ENCODE data around the gene TMPRSS3.

The TMPRSS3 gene

GRCh38 chr21:42331660-42332059 is 64.2 kb downstream of the TMPRSS3 start:
- H3K27me3 ChIP-seq (ENCODE audit: control insufficient read depth in 5 of 5, insufficient read depth in 4 of 5, low read length in 5 of 5), result peaks cover 2 to 18% (median 3%) of the 10 kb centered on the region in 5 donors
- H3K36me3 ChIP-seq (ENCODE audit: control insufficient read depth in 5 of 5, insufficient read depth in 5 of 5, low read length in 5 of 5), result no peaks in the 10 kb centered on the region
- H3K4me3 ChIP-seq (ENCODE audit: low read depth in 1 of 5, low read length in 5 of 5), result no peak overlapping the region
- no peaks in the 10 kb centered on the region for H3K4me1 ChIP-seq (ENCODE audit: control insufficient read depth in 5 of 5, insufficient read depth in 5 of 5, low read length in 5 of 5)
- peaks cover 0 to 12% (median 8%) of the 10 kb centered on the region in 5 donors for H3K9me3 ChIP-seq (ENCODE audit: control insufficient read depth in 5 of 5, low read length in 5 of 5)
- H3K9ac ChIP-seq (ENCODE audit: low read length in 5 of 5), result no peak overlapping the region
- H3K27ac ChIP-seq (ENCODE audit: low read depth, low read length), result no peak overlapping the region

DNA sequence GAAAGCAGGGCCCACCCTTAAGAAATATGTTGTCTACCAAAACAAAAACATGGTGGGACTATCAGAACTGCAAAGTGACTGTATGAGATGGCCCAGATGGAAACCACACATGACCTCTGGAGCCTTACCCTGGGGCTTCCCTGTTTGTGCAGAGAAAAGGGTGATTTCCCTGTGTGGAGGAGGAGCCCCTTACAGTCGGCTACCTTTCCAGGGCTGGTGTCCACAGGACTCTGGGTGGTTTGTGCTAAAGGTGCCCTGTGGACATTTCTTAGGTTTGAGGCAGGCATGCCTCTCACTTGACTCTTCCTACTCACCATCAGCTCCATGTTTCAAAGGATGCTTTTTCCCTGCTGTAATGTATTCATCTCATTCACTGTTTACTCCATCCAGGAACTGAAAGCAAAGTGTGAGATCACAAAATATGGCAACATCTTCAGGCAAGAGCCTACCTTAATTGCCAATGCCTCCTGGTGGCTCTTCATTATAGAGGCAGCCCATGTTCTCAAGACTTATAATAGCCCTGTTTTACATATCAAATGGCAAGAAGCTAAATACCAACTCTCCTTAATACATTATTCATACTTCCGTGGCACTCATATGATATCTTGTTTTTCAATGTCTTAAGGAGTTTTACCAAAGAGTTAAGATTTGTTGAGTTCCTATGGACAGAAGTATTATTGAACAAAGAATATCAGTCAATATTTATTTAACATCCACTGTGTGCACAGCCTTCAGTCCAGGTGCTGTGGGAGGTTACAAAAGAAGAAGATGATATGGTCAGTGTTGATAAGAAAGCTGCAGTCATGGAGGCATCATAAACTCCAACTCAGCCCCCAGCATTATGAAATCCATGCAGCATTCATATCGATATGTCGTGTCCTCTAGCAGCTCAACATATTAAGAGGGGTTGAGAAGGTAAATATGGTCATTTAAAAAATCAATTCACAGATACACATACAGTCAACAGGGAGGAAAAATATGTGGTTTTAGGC is 65.2 kb downstream of the TMPRSS3 start:
- H3K27me3 ChIP-seq (ENCODE audit: control insufficient read depth in 5 of 5, insufficient read depth in 4 of 5, low read length in 5 of 5), result peaks cover 0 to 13% (median 0%) of the 10 kb centered on the region in 5 donors
- H3K36me3 ChIP-seq (ENCODE audit: control insufficient read depth in 5 of 5, insufficient read depth in 5 of 5, low read length in 5 of 5), result no peaks in the 10 kb centered on the region
- no peak overlapping the region for H3K27ac ChIP-seq (ENCODE audit: low read depth, low read length)
- no peak overlapping the region for H3K9ac ChIP-seq (ENCODE audit: low read length in 5 of 5)
- H3K4me1 ChIP-seq (ENCODE audit: control insufficient read depth in 5 of 5, insufficient read depth in 5 of 5, low read length in 5 of 5), result no peaks in the 10 kb centered on the region
- H3K4me3 ChIP-seq (ENCODE audit: low read depth in 1 of 5, low read length in 5 of 5), result no peak overlapping the region
- peaks cover 0 to 12% (median 8%) of the 10 kb centered on the region in 5 donors for H3K9me3 ChIP-seq (ENCODE audit: control insufficient read depth in 5 of 5, low read length in 5 of 5)

GRCh38 chr21:42324896-42325295 is 71.0 kb downstream of the TMPRSS3 start:
- Histone ChIP-seq H3K27me3 (ENCODE audit: control insufficient read depth in 5 of 5, insufficient read depth in 4 of 5, low read length in 5 of 5) (peaks cover 0 to 15% (median 7%) of the 10 kb centered on the region in 5 donors), H3K27ac (ENCODE audit: low read depth, low read length) (no peak overlapping the region), H3K9ac (ENCODE audit: low read length in 5 of 5) (no peak overlapping the region), H3K4me1 (ENCODE audit: control insufficient read depth in 5 of 5, insufficient read depth in 5 of 5, low read length in 5 of 5) (peaks cover 0 to 1% (median 0%) of the 10 kb centered on the region in 5 donors), H3K9me3 (ENCODE audit: control insufficient read depth in 5 of 5, low read length in 5 of 5) (no peaks in the 10 kb centered on the region), H3K36me3 (ENCODE audit: control insufficient read depth in 5 of 5, insufficient read depth in 5 of 5, low read length in 5 of 5) (no peaks in the 10 kb centered on the region), H3K4me3 (ENCODE audit: low read depth in 1 of 5, low read length in 5 of 5) (no peak overlapping the region)

Measured in subcutaneous abdominal adipose tissue (tissue), 5 donors.